Stimulated activated CD8-positive, alpha-beta memory T cell treated with anti-CD3 and anti-CD28 coated beads, Interleukin-12 subunit alpha, Interleukin-12 subunit beta, amount 100 ng/mL, for 1 hour (primary cell): ENCODE data around the gene PYGO2.

ENCODE experiments used
- DNase-seq: peaks from one replicate; pipeline ENCODE4 v3.0.0-alpha.2; 2020; ENCODE audit warnings: low read depth

The PYGO2 gene

GRCh38 chr1:154941333-154942013, 20.1 kb downstream of the PYGO2 start:
- DNase-seq, result no peak

GRCh38 chr1:154940651-154941194, 20.9 kb downstream of the PYGO2 start:
- no peak for DNase-seq

- DNase-seq, result no peak
Observed at GRCh38 chr1:154940213-154940560, 21.4 kb downstream of the PYGO2 start.

- DNase-seq, result no peak
Observed at GRCh38 chr1:154938604-154939399, 22.8 kb downstream of the PYGO2 start.

GRCh38 chr1:154937988-154938386, 23.6 kb downstream of the PYGO2 start:
- no peak for DNase-seq

- DNase-seq, result peak; percentile 75
Observed at GRCh38 chr1:154937085-154937987, 24.2 kb downstream of the PYGO2 start.

GRCh38 chr1:154936555-154937084, 25.0 kb downstream of the PYGO2 start, which contains the start of gene PMVK:
PMVK (minus strand) TSS chr1:154936719; CDS start chr1:154936685, 34 bp downstream.
- DNase-seq, result peak; percentile 92

GRCh38 chr1:154935749-154936554, 25.6 kb downstream of the PYGO2 start:
- DNase-seq, result no peak

GRCh38 chr1:154934358-154934948, 27.1 kb downstream of the PYGO2 start:
- DNase-seq, result no peak

GRCh38 chr1:154931940-154932487, 29.6 kb downstream of the PYGO2 start:
- DNase-seq, result no peak

GRCh38 chr1:154926201-154926600, 35.4 kb downstream of the PYGO2 start:
- no peak for DNase-seq

- DNase-seq, result no peak
Observed at GRCh38 chr1:154925335-154926170, 36.0 kb downstream of the PYGO2 start.

GRCh38 chr1:154923695-154924094, 37.9 kb downstream of the PYGO2 start:
- no peak for DNase-seq

GRCh38 chr1:154913273-154913672, 48.3 kb downstream of the PYGO2 start:
- no peak for DNase-seq

- DNase-seq, result no peak
Observed at GRCh38 chr1:154912755-154913154, 48.8 kb downstream of the PYGO2 start.

GRCh38 chr1:154911691-154912550, 49.7 kb downstream of the PYGO2 start:
- DNase-seq, result no peak

GRCh38 chr1:154910851-154911250, 50.7 kb downstream of the PYGO2 start:
- DNase-seq, result no peak

GRCh38 chr1:154908937-154909336, 52.6 kb downstream of the PYGO2 start:
- no peak for DNase-seq
